Panc1 (cell line): Measurements from ENCODE around the gene RPL41.

ENCODE experiments used
- POLR2AphosphoS5 ChIP-seq: IDR thresholded peaks from 2 replicates; pipeline ENCODE4 v1.6.1; 2012; ENCODE audit warnings: mild to moderate bottlenecking, low read depth, low read length, moderate library complexity
- TCF7L2 ChIP-seq: IDR thresholded peaks from 2 replicates; pipeline ENCODE4 v1.6.1; 2011; ENCODE audit warnings: mild to moderate bottlenecking, low read depth, low read length, inconsistent platforms
- TF ChIP-seq, protein P1 (sequence below): fragments of 450-650 bp; IDR thresholded peaks from 2 replicates; pipeline ENCODE4 v1.5.1; 2017; ENCODE audit warnings: mild to moderate bottlenecking
- TF ChIP-seq, protein P2 (sequence below), 2 experiments: IDR thresholded peaks; 2 replicates each; pipeline ENCODE4 v1.6.1; 2011 to 2012; ENCODE audit warnings: low read depth in 2 of 2, control low read depth in 1 of 2, low read length in 1 of 2, mild to moderate bottlenecking in 1 of 2, moderate library complexity in 1 of 2; ENCODE audit not compliant: insufficient read depth in 1 of 2

DNA sequence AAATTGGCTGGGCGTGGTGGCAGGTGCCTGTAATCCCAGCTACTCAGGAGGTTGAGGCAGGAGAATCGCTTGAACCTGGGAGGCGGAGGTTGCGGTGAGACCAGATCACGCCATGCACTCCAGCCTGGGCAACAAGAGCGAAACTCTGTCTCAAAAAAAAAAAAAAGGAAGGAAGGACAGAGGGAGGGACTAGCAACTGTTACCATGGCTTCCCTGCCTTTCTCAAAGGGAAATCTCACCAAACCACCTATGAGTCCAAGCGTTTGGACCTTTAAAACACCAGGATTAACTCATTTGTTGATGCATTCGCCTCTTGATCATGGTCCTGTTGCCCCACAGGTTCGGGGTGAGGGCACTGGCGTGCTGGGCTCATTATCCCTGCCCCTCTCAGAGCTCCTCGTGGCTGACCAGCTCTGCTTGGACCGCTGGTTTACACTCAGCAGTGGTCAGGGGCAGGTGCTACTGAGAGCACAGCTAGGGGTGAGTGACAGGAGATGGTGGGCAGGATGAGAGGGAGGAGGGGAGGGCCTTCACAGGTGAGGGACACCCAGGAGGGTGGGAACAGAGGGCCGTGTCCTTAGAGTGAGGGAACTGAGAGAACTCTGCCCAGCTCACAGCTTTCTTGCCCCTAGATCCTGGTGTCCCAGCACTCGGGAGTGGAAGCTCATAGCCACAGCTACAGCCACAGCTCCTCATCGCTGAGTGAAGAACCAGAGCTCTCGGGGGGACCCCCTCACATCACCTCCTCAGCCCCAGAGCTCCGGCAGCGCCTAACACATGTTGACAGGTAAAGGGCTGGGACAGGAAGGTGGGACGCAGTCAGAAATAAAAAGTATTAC is 25.7 kb downstream of the RPL41 start:
- TF ChIP-seq, protein P1, sequence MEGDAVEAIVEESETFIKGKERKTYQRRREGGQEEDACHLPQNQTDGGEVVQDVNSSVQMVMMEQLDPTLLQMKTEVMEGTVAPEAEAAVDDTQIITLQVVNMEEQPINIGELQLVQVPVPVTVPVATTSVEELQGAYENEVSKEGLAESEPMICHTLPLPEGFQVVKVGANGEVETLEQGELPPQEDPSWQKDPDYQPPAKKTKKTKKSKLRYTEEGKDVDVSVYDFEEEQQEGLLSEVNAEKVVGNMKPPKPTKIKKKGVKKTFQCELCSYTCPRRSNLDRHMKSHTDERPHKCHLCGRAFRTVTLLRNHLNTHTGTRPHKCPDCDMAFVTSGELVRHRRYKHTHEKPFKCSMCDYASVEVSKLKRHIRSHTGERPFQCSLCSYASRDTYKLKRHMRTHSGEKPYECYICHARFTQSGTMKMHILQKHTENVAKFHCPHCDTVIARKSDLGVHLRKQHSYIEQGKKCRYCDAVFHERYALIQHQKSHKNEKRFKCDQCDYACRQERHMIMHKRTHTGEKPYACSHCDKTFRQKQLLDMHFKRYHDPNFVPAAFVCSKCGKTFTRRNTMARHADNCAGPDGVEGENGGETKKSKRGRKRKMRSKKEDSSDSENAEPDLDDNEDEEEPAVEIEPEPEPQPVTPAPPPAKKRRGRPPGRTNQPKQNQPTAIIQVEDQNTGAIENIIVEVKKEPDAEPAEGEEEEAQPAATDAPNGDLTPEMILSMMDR = no peak
- TF ChIP-seq TCF7L2 = no peak
- TF ChIP-seq POLR2AphosphoS5 = no peak
- TF ChIP-seq, protein P2, sequence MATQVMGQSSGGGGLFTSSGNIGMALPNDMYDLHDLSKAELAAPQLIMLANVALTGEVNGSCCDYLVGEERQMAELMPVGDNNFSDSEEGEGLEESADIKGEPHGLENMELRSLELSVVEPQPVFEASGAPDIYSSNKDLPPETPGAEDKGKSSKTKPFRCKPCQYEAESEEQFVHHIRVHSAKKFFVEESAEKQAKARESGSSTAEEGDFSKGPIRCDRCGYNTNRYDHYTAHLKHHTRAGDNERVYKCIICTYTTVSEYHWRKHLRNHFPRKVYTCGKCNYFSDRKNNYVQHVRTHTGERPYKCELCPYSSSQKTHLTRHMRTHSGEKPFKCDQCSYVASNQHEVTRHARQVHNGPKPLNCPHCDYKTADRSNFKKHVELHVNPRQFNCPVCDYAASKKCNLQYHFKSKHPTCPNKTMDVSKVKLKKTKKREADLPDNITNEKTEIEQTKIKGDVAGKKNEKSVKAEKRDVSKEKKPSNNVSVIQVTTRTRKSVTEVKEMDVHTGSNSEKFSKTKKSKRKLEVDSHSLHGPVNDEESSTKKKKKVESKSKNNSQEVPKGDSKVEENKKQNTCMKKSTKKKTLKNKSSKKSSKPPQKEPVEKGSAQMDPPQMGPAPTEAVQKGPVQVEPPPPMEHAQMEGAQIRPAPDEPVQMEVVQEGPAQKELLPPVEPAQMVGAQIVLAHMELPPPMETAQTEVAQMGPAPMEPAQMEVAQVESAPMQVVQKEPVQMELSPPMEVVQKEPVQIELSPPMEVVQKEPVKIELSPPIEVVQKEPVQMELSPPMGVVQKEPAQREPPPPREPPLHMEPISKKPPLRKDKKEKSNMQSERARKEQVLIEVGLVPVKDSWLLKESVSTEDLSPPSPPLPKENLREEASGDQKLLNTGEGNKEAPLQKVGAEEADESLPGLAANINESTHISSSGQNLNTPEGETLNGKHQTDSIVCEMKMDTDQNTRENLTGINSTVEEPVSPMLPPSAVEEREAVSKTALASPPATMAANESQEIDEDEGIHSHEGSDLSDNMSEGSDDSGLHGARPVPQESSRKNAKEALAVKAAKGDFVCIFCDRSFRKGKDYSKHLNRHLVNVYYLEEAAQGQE (IDR thresholded peaks at IDR 0.05; ENCODE audit: insufficient read depth in 1 of 2, low read depth in 2 of 2, low read length in 1 of 2) = no peak
